ENCODE results near the gene SNX19. TPM values are rescaled to one million over a fixed set of nuclear protein-coding genes. Genes with fewer than 3 reads are reported as not detected.
A peak's percentile ranks its signal among the peaks of the same experiment; 100 is the strongest.

SNX19 gene
- total RNA-seq, 2 experiments from 2014 or later = 41.7 to 43.7 TPM

GRCh38 chr11:130897262-130898182 is 18.8 kb downstream of the SNX19 start:
- no peaks in the 10 kb centered on the region for H3K27me3 Mint-ChIP-seq
- ChIA-PET POLR2A (no interaction called here), CTCF (interaction anchor here (1.4 to 1.9 kb wide), 2 partner anchors 20 to 466 kb away, joined by 4 to 6 read pairs; no protein-coding TSS in a partner anchor)
- no peak overlapping the region for H3K27ac Mint-ChIP-seq
- DNase-seq = no peak
- peaks cover 66% of the 10 kb centered on the region for H3K36me3 Mint-ChIP-seq (ENCODE audit: low read depth)
- H3K4me3 Mint-ChIP-seq = no peak overlapping the region
- no peaks in the 10 kb centered on the region for H3K9me3 Mint-ChIP-seq
- H3K4me1 Mint-ChIP-seq = peaks cover 8% of the 10 kb centered on the region

- peak overlapping the region; percentile 10 for H3K27ac Mint-ChIP-seq
- H3K27me3 Mint-ChIP-seq = no peaks in the 10 kb centered on the region
- H3K4me1 Mint-ChIP-seq = peaks cover 10% of the 10 kb centered on the region
- peak; percentile 61 for DNase-seq
- no peak overlapping the region for H3K4me3 Mint-ChIP-seq
- ChIA-PET POLR2A (no interaction called here), CTCF (interaction anchor here (1.0 to 1.6 kb wide), 9 partner anchors 10 to 460 kb away, joined by 3 to 6 read pairs (median 4); partner anchors contain the start of gene SNX19)
- H3K36me3 Mint-ChIP-seq (ENCODE audit: low read depth) = peaks cover 46% of the 10 kb centered on the region
- no peaks in the 10 kb centered on the region for H3K9me3 Mint-ChIP-seq
These were observed 21.8 kb downstream of the SNX19 start for GRCh38 chr11:130894322-130895025.

- CTCF ChIA-PET = interaction anchor here (0.6 to 1.4 kb wide), 2 partner anchors 31 to 869 kb away, joined by 4 read pairs; no protein-coding TSS in a partner anchor
- H3K4me1 Mint-ChIP-seq = peaks cover 10% of the 10 kb centered on the region
- no peak overlapping the region for H3K4me3 Mint-ChIP-seq
- no peaks in the 10 kb centered on the region for H3K27me3 Mint-ChIP-seq
- peaks cover 40% of the 10 kb centered on the region for H3K36me3 Mint-ChIP-seq (ENCODE audit: low read depth)
- H3K27ac Mint-ChIP-seq = no peak overlapping the region
- no peaks in the 10 kb centered on the region for H3K9me3 Mint-ChIP-seq
- POLR2A ChIA-PET = no interaction called here
- no peak for DNase-seq
These were observed 23.4 kb downstream of the SNX19 start for GRCh38 chr11:130892861-130893260.

DNA sequence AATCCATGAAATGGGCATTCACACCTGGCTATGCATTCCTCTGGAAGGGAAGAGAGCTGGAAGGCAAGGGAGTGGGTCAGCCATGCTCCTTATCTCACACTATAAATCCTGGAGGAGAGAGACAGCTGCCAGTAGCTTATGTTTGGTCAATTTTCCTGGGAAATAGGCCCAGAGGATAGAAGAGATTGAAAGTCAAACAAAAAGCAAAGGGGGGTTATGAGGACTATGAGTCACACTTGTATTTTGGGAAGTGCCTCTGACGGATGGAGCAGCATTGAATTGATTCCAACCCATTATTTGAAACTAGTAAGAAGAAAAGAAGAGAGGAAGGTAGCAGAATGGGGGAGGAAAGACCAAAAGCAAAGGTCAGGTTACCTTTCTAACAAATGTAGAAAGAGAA is 25.0 kb downstream of the SNX19 start:
- Mint-ChIP-seq H3K27ac (no peak overlapping the region), H3K4me3 (no peak overlapping the region), H3K36me3 (ENCODE audit: low read depth) (peaks cover 33% of the 10 kb centered on the region), H3K4me1 (peaks cover 10% of the 10 kb centered on the region), H3K9me3 (no peaks in the 10 kb centered on the region), H3K27me3 (no peaks in the 10 kb centered on the region)
- ChIA-PET CTCF (no interaction called here), POLR2A (no interaction called here)
- DNase-seq = no peak

DNA sequence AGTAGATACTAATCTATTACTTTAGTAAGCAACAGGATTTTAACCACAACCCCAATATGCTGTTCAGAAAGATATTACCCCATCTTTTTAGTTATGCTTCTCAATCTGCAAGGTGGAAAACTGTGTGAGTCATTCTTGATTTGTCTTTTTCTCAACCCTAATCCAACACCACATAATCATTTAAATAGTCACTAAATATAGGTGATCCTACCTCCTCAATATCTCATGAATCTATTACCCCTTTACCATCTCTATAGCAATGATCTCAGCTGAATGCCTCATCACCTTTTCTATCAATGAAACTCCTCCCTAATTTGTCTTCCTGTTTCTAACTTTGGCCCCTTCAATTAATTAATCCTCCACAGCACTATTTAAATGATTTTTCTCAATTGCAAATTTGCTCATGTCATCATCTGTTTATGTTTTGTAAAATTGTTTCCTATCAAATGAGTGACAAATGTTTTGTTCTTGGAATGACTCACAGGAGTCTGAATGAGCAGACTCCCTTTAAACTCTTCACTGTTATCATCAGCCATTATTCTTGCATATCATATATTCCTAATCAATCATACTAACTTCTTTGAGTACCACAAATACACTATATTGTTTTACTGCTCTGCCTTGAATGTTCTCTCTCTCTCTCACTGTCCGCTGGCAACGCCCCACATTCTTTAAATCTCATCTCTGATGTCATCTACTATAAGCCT is 26.1 kb downstream of the SNX19 start:
- Mint-ChIP-seq H3K27ac (no peak overlapping the region), H3K36me3 (ENCODE audit: low read depth) (peaks cover 25% of the 10 kb centered on the region), H3K9me3 (no peaks in the 10 kb centered on the region), H3K27me3 (no peaks in the 10 kb centered on the region), H3K4me3 (no peak overlapping the region), H3K4me1 (peaks cover 10% of the 10 kb centered on the region)
- POLR2A ChIA-PET = no interaction called here
- CTCF ChIA-PET = no interaction called here
- no peak for DNase-seq

GRCh38 chr11:130888790-130889189 is 27.5 kb downstream of the SNX19 start:
- peaks cover 3% of the 10 kb centered on the region for H3K4me1 Mint-ChIP-seq
- peaks cover 21% of the 10 kb centered on the region for H3K36me3 Mint-ChIP-seq (ENCODE audit: low read depth)
- POLR2A ChIA-PET = no interaction called here
- H3K27ac Mint-ChIP-seq = no peak overlapping the region
- CTCF ChIA-PET = no interaction called here
- no peak overlapping the region for H3K4me3 Mint-ChIP-seq
- no peak for DNase-seq
- no peaks in the 10 kb centered on the region for H3K27me3 Mint-ChIP-seq
- H3K9me3 Mint-ChIP-seq = no peaks in the 10 kb centered on the region

- ChIA-PET CTCF (no interaction called here), POLR2A (no interaction called here)
- H3K4me1 Mint-ChIP-seq = no peaks in the 10 kb centered on the region
- H3K36me3 Mint-ChIP-seq (ENCODE audit: low read depth) = peaks cover 25% of the 10 kb centered on the region
- DNase-seq = no peak
- no peak overlapping the region for H3K4me3 Mint-ChIP-seq
- no peak overlapping the region for H3K27ac Mint-ChIP-seq
- no peaks in the 10 kb centered on the region for H3K9me3 Mint-ChIP-seq
- no peaks in the 10 kb centered on the region for H3K27me3 Mint-ChIP-seq
These were observed 29.6 kb downstream of the SNX19 start for GRCh38 chr11:130886704-130887103.

DNA sequence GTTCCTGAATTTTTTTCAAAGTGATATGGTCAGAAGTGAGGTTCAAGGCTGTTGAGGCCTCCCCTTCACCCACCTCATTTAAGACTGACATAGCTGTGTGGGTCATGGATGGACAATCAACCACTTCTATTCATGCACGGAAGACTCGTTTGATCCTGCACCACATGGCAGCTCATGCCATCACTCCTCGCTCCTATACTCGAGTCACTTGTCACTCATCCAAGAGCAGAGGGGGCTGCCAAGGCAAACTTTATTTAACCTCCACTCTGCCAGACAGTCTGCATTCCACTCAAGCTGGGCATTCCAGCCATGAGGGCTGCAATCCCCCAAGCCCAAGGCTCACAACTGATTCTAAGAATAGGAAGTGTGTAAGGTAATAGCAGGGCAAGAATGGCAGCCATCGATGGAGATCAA is 34.1 kb downstream of the SNX19 start:
- no peak for DNase-seq
- no peak overlapping the region for H3K27ac Mint-ChIP-seq
- H3K36me3 Mint-ChIP-seq (ENCODE audit: low read depth) = peaks cover 42% of the 10 kb centered on the region
- CTCF ChIA-PET = interaction anchor here (0.8 to 1.6 kb wide), 5 partner anchors 11 to 451 kb away, joined by 3 to 4 read pairs (median 4); partner anchors contain the start of gene SNX19
- POLR2A ChIA-PET = no interaction called here
- no peaks in the 10 kb centered on the region for H3K9me3 Mint-ChIP-seq
- H3K27me3 Mint-ChIP-seq = no peaks in the 10 kb centered on the region
- H3K4me3 Mint-ChIP-seq = no peak overlapping the region
- H3K4me1 Mint-ChIP-seq = no peaks in the 10 kb centered on the region

GRCh38 chr11:130881475-130882137 is 34.7 kb downstream of the SNX19 start:
- no peaks in the 10 kb centered on the region for H3K9me3 Mint-ChIP-seq
- CTCF ChIA-PET = interaction anchor here (0.8 to 1.6 kb wide), 5 partner anchors 10 to 450 kb away, joined by 3 to 4 read pairs (median 4); partner anchors contain the start of gene SNX19
- POLR2A ChIA-PET = no interaction called here
- H3K27ac Mint-ChIP-seq = no peak overlapping the region
- no peak overlapping the region for H3K4me3 Mint-ChIP-seq
- peaks cover 43% of the 10 kb centered on the region for H3K36me3 Mint-ChIP-seq (ENCODE audit: low read depth)
- no peak for DNase-seq
- H3K27me3 Mint-ChIP-seq = no peaks in the 10 kb centered on the region
- H3K4me1 Mint-ChIP-seq = no peaks in the 10 kb centered on the region

- no peaks in the 10 kb centered on the region for H3K9me3 Mint-ChIP-seq
- no peaks in the 10 kb centered on the region for H3K27me3 Mint-ChIP-seq
- ChIA-PET POLR2A (no interaction called here), CTCF (no interaction called here)
- H3K4me1 Mint-ChIP-seq = no peaks in the 10 kb centered on the region
- no peak for DNase-seq
- no peak overlapping the region for H3K4me3 Mint-ChIP-seq
- peaks cover 48% of the 10 kb centered on the region for H3K36me3 Mint-ChIP-seq (ENCODE audit: low read depth)
- no peak overlapping the region for H3K27ac Mint-ChIP-seq
These were observed 36.4 kb downstream of the SNX19 start for GRCh38 chr11:130879836-130880235.

DNA sequence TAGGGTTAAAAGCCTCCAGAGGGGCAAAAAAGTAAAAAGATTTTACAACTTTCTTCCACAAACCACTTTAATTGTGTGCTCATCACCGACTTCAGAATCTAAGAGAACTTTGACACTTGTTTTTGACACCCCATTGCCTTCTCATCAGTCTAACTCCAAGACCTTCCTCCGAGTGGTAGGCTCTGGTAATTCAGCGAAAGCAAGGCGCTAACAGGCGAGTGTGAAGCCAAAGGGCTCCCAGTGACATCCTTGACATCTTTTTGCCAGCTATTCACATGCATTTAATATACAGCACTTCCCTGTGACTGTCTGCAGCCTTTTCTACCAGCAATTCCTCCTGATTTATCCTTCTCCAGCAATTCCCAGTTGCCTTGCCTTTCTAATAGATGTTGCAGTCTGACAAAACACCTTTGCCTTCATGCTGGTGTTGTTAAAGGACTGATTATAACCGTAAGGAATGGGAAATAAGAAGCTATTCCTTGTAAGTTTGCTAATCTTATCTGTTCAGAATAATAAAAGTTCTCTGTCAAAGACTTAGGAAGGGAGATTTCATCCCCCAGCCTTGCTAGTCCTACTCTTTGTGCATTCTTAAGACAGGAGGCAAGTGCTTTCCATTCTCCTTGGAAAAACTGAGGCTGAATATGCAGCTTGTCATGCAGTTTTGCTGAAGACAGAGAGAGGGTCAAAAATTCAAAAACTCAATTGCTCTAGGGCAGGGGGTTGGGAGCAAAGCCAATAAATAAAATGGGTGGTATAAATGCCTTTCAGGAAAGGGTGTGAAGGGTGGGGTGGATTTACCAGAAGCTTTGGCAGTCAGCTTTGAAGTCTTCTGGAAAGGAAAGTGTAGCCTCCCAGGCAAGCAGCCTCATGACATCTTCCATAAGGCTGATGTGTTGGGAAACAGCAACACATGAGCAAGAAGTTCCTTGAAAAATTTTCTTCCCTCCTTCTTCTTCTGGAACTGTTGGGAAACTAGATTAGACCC is 39.1 kb downstream of the SNX19 start:
- H3K36me3 Mint-ChIP-seq (ENCODE audit: low read depth) = peaks cover 36% of the 10 kb centered on the region
- H3K27ac Mint-ChIP-seq = no peak overlapping the region
- no peaks in the 10 kb centered on the region for H3K27me3 Mint-ChIP-seq
- no peaks in the 10 kb centered on the region for H3K9me3 Mint-ChIP-seq
- no peak for DNase-seq
- H3K4me1 Mint-ChIP-seq = no peaks in the 10 kb centered on the region
- H3K4me3 Mint-ChIP-seq = no peak overlapping the region
- CTCF ChIA-PET = interaction anchor here (1.1 to 1.9 kb wide), 4 partner anchors 15 to 444 kb away, joined by 3 to 5 read pairs (median 4); no protein-coding TSS in a partner anchor
- POLR2A ChIA-PET = no interaction called here

Data from activated CD4-positive, alpha-beta T cell treated with anti-CD3 and anti-CD28 coated beads, Interleukin-2, amount 10 ng/mL, durations not matched to agents 7 days and 5 days (primary cell).